Right cardiac atrium (tissue), 5 donors: ENCODE measurements around the gene ZNF48. TPM values are rescaled to one million over a fixed set of nuclear protein-coding genes. Genes with fewer than 3 reads are reported as not detected.

Source experiments
- ATAC-seq, 2 donors: fragments of 200-7000 bp; cut with Tn5 transposase; one replicate each; pipeline versions ENCODE4 v1.8.0 to v1.9.1; 2020; ENCODE audit warnings: moderate library complexity in 2 of 2, mild to moderate bottlenecking in 1 of 2
- DNase-seq, 3 donors: peaks; one replicate each; pipeline ENCODE4 v3.0.0-alpha.2; 2020
- H3K27ac ChIP-seq: one replicate; pipeline ENCODE4 v1.5.1; 2013; ENCODE audit warnings: mild to moderate bottlenecking, low read length, control low read depth, moderate library complexity
- H3K27me3 ChIP-seq: one replicate; pipeline ENCODE4 v1.6.1; 2013; ENCODE audit not compliant: control insufficient read depth, insufficient read depth
- H3K4me1 ChIP-seq: one replicate; pipeline ENCODE4 v1.6.1; 2013; ENCODE audit warnings: low read length; ENCODE audit not compliant: control insufficient read depth, insufficient read depth
- H3K4me3 ChIP-seq: one replicate; pipeline ENCODE4 v1.5.1; 2013; ENCODE audit warnings: low read length, control low read depth
- H3K9me3 ChIP-seq: one replicate; pipeline ENCODE4 v1.6.1; 2013; ENCODE audit warnings: low read length; ENCODE audit not compliant: control insufficient read depth
- WGBS: extraction: QIAGEN DNeasy Blood & Tissue Kit; methylation state at CpG from one replicate; pipeline ENCODE4 v1.1.7; 2013; 5-methylcytosine and 5-hydroxymethylcytosine counted together
- intact Hi-C, 4 donors: fragments of 100-400 bp; cut with DNase I; formaldehyde crosslinking; loops; one replicate each; pipeline versions ENCODE4 v1.11.0 to v1.14.0; 2022 to 2023
- polyA plus RNA-seq: library from polyadenylated mRNA; stranded (reverse); fragments of 200-250 nt; gene quantifications from one replicate; pipeline ENCODE4 v1.2.3, GENCODE V29; 2013
- total RNA-seq, 4 donors: library from RNA; stranded (reverse); fragmentation: NEBNext Ultra II Directional; extraction: Animal tissue kit (Norgen Biotek cat#: 25700); gene quantifications; one replicate each; pipeline ENCODE4 v1.2.1, GENCODE V29; 2021
- donor health status: healthy with polysubstance abuse.
- donor health status: DM: no; HTN: yes; CAD: no.
- donor health status: DM: no; HTN: no; CAD: no.
- donor health status: DM: no; HTN: yes; CAD: no; lungs with severe emphysema.
- donor health status: DM: yes; HTN: yes; CAD: no.

The ZNF48 gene
- total and polyA plus RNA-seq, 5 donors = 3.6 to 8.0 (median 7.4) TPM

- peak within 1 kb of the TSS; percentile 98 for H3K4me3 ChIP-seq
- DNase-seq (peak; percentile 96 to 98 (median 98)), ATAC-seq (peak; percentile 95)
- no peaks in the 10 kb centered on the region for H3K27me3 ChIP-seq
- intact Hi-C loops = no loop called here
- under 1% methylated on average over 40 of the region's 40 CpGs for WGBS
- H3K4me1 ChIP-seq = peaks cover 10% of the 10 kb centered on the region
- no peaks in the 10 kb centered on the region for H3K9me3 ChIP-seq
- peak within 1 kb of the TSS; percentile 90 for H3K27ac ChIP-seq
Measured at GRCh38 chr16:30370456-30371247, 24.6 kb upstream of the ZNF48 start, which contains the start of gene TBC1D10B. Gene TBC1D10B (minus strand): TSS chr16:30370494. CDS start chr16:30370183, 311 bp downstream.

- H3K4me1 ChIP-seq = peaks cover 10% of the 10 kb centered on the region
- DNase-seq (no peak), ATAC-seq (no peak)
- intact Hi-C loops = no loop called here
- no peaks in the 10 kb centered on the region for H3K9me3 ChIP-seq
- H3K27me3 ChIP-seq = no peaks in the 10 kb centered on the region
- WGBS = 20% methylated on average over 11 of the region's 11 CpGs
- peak overlapping the region; percentile 30 for H3K4me3 ChIP-seq
- H3K27ac ChIP-seq = peak overlapping the region; percentile 90
Measured at GRCh38 chr16:30371248-30371816, 23.9 kb upstream of the ZNF48 start.

GRCh38 chr16:30372038-30372712 lies 23.0 kb upstream of the ZNF48 start:
- Histone ChIP-seq H3K4me3 (no peak overlapping the region), H3K4me1 (peaks cover 10% of the 10 kb centered on the region), H3K9me3 (no peaks in the 10 kb centered on the region), H3K27ac (peak overlapping the region; percentile 90), H3K27me3 (no peaks in the 10 kb centered on the region)
- WGBS = 66% methylated on average over 6 of the region's 6 CpGs
- intact Hi-C loops = no loop called here
- ATAC-seq = no peak
- peak in 1 of 3 donors; percentile 38 for DNase-seq

- intact Hi-C loops = no loop called here
- no peaks in the 10 kb centered on the region for H3K9me3 ChIP-seq
- no peaks in the 10 kb centered on the region for H3K27me3 ChIP-seq
- no peak for ATAC-seq
- H3K4me1 ChIP-seq = peaks cover 5% of the 10 kb centered on the region
- 84% methylated on average over 5 of the region's 5 CpGs for WGBS
- H3K4me3 ChIP-seq = no peak overlapping the region
- no peak overlapping the region for H3K27ac ChIP-seq
- peak in 1 of 3 donors; percentile 24 for DNase-seq
Measured at GRCh38 chr16:30372725-30373124, 22.5 kb upstream of the ZNF48 start.

- Histone ChIP-seq H3K27ac (no peak within 1 kb of the TSS), H3K4me3 (no peak within 1 kb of the TSS), H3K9me3 (no peaks in the 10 kb centered on the region), H3K27me3 (no peaks in the 10 kb centered on the region), H3K4me1 (peaks cover 6% of the 10 kb centered on the region)
- 85% methylated on average over 6 of the region's 6 CpGs for WGBS
- intact Hi-C loops = no loop called here
- DNase-seq (peak in 1 of 3 donors; percentile 44), ATAC-seq (no peak)
Measured at GRCh38 chr16:30374538-30374937, 20.7 kb upstream of the ZNF48 start, which contains the start of gene MYL11. Gene MYL11 (plus strand): TSS chr16:30374802. CDS start chr16:30374858, 56 bp downstream.

- no peak for ATAC-seq
- H3K27ac ChIP-seq = no peak overlapping the region
- H3K4me1 ChIP-seq = peaks cover 6% of the 10 kb centered on the region
Measured at GRCh38 chr16:30375864-30376263, 19.4 kb upstream of the ZNF48 start.

GRCh38 chr16:30376461-30376902 lies 18.7 kb upstream of the ZNF48 start:
- DNase-seq (peak in 2 of 3 donors; percentile 41), ATAC-seq (no peak)
- WGBS = 96% methylated on average over 8 of the region's 8 CpGs
- Histone ChIP-seq H3K27ac (no peak overlapping the region), H3K27me3 (no peaks in the 10 kb centered on the region), H3K4me1 (peaks cover 3% of the 10 kb centered on the region), H3K4me3 (no peak overlapping the region), H3K9me3 (no peaks in the 10 kb centered on the region)
- intact Hi-C loops = no loop called here

More at GRCh38 chr16:30375864-30376263, 19.4 kb upstream of the ZNF48 start:
- DNase-seq = peak in 1 of 3 donors; percentile 39
- no peaks in the 10 kb centered on the region for H3K9me3 ChIP-seq
- 88% methylated on average over 8 of the region's 8 CpGs for WGBS
- intact Hi-C loops = no loop called here
- no peak overlapping the region for H3K4me3 ChIP-seq
- no peaks in the 10 kb centered on the region for H3K27me3 ChIP-seq

- Histone ChIP-seq H3K9me3 (no peaks in the 10 kb centered on the region), H3K4me1 (peaks cover 2% of the 10 kb centered on the region), H3K27me3 (no peaks in the 10 kb centered on the region), H3K4me3 (peak overlapping the region; percentile 71), H3K27ac (peak overlapping the region; percentile 98)
- intact Hi-C loops = no loop called here
- peak in 1 of 3 donors; percentile 49 for DNase-seq
- 45% methylated on average over 29 of the region's 29 CpGs for WGBS
- no peak for ATAC-seq
Measured at GRCh38 chr16:30377050-30377811, 18.0 kb upstream of the ZNF48 start.

- no peaks in the 10 kb centered on the region for H3K9me3 ChIP-seq
- WGBS = under 1% methylated on average over 39 of the region's 39 CpGs
- intact Hi-C loops = no loop called here
- no peaks in the 10 kb centered on the region for H3K27me3 ChIP-seq
- peak; percentile 81 for ATAC-seq
- H3K27ac ChIP-seq = peak overlapping the region; percentile 98
- peaks cover 2% of the 10 kb centered on the region for H3K4me1 ChIP-seq
- DNase-seq = peak; percentile 97 to 99 (median 98)
- peak overlapping the region; percentile 71 for H3K4me3 ChIP-seq
Measured at GRCh38 chr16:30377812-30378235, 17.4 kb upstream of the ZNF48 start.
